HG02610 (cell line): ENCODE measurements around the gene LIPJ.

Source experiments
- ATAC-seq: cut with Tn5 transposase; IDR thresholded peaks from one replicate; pipeline ENCODE4 v1.9.1; 2021; ENCODE audit warnings: mild to moderate bottlenecking, moderate library complexity; ENCODE audit not compliant: unreplicated experiment

Gene LIPJ

DNA sequence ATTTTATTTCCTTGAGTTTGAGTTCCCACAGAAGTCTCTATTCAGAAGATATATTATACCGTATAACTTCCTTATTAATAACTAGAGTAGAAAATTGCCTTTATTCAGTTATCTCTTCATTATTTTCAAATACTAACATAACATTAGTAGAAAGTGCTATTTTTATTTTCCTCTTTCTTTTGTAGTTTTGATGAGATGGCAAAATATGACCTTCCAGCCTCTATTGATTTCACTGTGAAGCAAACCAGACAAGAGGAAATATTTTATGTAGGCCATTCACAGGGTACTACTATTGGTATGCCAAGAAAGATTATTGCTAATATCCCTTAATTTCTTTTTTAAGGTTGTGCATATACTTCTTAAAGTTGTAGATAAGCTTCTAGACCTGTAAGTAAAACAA is 7.9 kb downstream of the LIPJ start:
- ATAC-seq = no peak

DNA sequence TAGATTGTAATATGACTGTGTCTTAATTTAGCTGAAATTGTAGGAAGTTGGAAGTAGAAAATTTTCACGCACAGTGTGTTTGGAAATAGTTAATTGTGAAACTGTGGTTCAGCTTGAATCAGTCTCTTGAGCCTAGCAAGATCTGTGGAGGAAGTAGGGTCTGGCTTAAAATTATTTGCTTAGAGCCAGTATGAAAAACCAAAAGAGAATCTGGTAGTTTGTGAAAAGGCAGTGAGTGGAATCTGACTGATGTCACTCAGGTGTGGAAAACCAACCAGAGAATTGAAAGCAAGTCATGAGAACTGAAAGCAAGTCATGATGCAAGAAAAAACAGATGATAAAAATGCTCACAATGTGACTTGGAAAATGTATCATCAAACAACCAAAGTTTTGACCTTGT is 11.5 kb downstream of the LIPJ start:
- ATAC-seq = peak; percentile 87

DNA sequence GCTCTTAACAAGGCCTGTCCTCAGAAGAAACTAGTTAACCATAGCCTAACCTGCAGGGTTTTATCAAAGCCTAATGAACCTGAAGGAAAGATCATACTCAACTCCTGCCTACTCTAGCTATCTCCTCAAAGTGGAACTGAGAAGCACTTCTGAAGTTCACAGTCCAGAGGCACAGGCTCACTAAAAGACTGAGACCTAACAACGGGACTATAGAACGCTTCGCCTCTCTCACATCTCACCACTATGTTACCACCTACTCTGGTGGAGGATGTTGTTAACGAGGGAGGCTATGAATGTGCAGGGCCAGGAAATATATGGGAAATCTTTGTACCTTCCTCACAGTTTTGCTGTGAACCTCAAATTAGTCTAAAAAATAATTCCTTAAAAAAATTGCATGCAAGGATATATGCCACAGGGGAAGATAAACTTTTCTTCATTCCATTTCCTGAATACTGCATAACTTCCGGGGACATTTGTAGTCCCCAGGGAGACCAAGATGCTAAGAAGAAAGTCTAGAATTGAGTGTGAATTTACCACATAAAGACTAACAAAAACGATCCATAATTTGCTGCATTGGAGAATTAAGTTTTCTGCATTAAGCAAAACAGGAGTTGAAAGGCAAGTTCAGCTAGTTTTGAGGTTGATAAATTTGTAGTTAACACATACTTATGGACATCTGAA is 21.6 kb downstream of the LIPJ start:
- ATAC-seq = no peak

DNA sequence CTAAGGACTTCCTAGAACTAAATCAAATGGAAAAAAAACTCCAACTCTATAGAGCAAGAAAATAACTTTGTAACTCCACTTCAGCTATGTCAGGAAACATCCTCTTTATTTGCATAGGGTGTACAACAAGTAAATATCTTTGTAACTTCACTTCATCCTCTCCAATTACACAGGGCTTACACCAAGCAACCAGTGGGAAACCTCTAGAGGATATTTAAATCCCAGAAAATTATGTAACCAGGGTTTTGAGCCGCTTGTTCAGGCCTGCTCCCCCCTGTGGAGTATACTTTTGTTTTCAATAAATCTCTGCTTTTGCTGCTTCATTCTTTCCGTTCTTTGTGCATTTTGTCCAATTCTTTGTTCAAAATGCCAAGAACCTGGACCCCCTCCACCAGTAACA is 22.2 kb downstream of the LIPJ start:
- no peak for ATAC-seq

DNA sequence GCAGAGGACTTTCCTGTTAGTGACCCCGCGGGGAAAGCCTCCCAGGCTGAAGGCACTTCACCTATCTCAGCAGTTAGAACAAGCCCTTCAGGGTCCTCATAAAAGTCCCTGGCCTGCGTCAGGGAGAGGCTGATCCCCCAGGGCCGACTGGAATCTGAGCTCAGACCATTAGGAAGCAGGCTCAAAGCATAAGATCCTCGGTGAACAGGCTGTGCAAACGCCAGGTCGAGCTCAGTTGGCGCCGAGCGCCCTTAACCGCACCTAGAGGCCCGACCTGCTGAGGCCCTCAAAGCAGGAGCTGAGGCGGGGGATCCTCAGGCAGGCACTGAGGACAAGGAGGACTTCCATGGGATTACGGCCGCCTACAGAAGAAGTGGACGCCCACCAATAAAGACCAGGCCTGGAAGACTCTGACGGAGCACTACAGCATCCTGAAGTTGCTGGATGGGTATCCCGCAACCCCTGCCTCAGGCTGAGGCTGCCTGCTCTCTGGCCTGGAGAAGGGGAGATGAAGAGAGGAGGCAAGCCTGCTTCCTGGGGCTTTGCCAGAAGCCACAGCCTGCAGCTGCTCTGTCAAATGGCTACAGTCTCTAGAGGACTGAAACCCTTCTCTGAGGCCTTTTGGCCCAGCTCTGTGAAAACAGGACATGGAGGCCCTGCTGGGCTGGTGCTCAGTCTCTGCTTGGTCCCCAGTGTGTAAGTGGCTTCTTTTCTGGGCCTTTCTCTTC is 29.9 kb downstream of the LIPJ start:
- ATAC-seq = no peak

DNA sequence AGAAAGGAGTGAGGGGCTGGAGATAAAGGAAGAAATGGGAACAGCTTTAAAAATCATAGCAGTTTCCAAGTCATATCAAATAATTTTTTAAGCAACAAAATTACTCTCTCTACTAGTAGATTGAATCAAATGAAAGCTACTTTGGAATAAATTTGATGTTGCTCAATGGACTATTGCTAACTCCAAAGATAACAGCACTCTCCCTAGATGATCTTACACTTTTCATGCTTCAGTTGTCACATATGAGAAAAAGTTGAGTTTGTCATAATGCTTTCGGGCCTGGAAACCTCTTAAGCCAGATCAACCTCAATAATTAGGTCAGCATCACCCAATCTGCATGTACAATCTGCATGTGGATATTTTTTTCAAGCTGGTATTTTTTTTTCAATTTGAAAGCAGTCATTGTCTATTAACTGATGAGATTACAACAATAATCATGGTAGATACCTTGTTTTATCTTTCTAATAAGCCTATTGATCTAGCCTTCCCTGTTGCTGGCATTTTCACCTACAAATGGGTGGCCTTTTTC is 31.3 kb downstream of the LIPJ start:
- ATAC-seq = no peak

DNA sequence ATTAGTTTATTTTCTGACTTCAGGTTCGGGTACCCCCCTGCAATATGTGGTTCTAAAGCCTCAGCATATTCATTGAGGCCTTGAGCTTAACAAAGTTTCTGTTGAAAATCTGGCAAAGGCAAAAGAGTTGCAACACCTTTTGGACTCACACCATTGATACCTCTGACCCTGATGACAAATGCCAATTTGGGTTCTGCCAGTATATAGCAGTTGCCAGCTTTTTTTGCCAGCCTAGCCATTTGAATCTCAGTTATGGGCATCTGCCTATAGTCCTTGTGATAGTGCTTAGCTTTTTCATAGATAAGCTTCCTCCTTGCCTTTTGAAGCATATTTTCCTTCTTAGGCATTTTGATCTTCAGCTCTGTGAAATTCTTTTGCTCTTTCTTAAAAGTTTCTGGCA is 31.9 kb downstream of the LIPJ start:
- no peak for ATAC-seq

DNA sequence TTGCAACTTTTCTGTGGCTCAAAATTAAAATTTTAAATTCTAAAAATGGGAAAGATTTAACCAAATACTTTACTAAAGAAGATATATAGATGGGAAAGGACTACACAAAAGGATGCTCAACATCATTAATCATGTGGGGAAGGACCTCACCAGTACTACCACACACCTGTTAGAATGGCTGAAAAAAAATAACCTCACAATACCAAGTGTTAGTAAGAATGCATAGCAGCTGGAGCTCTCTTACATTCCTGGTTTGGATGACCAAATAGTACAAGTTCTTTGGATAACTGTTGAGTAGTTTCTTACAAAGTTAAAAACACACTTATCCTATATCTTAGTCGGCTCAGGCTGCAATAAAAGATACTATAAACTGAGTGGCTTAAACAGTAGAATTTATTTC is 33.9 kb downstream of the LIPJ start:
- no peak for ATAC-seq

DNA sequence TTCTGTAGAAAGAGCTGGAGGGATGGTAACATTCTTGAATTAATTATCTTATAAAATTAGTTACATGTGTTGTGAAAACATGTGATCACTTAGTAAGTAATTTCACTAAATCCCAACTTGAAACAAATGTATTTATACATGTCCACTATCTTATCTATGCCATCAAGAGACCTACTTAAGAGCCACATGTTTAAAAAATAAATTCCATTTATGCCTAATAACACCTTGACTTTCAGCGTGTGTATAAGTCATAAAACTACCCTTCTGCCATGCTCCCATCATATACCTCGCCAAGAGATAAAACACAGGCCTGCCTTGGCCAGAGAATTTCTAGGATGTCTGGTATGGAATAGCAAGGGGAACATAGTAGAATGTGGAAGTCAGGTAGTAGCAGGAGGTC is 37.3 kb downstream of the LIPJ start:
- no peak for ATAC-seq

DNA sequence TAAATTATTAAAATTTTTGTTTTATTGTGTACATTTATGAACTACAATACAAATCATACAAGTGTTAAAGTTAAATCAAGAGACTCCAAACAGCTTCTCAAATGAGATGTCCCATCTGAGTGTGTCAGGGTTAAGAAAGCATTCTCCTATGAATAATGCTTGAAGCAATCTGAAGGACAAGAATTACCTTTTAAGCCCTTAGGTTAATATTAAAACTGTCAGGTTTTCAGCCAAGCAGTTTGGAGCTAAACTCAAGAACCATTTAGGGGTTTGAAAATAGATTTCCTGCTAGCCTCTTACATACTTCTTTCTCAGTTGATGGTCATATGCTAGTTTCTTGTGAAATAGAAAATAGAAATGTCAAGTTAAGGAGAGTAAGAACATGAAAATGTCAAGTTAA is 38.3 kb downstream of the LIPJ start:
- ATAC-seq = no peak

DNA sequence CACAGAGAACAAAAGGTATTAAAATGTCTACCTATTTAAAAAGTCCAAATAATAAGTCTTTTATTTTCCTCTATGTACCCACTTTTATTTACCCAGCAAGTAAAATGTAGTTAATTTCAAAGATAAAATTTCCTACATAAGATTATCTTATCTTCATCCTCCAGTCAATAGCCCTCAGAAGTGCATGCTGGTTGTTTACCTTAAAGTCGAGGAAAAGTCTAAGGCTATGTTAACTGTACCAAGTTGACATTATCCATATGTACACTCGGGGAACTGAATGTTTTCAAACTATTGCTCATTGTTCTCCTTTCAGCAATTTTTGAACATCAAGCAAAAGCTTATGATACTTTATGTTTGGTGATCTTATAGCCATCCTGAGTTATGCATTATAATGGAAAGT is 53.6 kb downstream of the LIPJ start:
- no peak for ATAC-seq

DNA sequence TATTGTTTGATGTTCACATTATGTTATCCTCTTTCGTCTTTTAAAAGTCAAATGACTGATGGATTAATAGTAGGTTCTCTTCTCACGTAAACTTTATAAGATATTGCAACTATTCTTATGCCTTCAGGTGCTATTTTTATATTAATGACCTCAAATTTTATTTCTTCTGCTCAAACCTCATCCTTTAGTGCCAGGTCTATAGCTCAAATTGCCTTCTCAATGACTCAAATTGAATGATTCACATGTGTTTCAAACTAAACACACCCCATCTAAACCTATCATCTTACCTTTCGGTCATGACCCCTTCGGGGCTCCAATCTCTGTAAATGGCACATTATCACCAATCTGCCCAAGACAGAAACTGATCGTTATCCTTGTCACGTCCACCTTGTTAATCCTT is 55.6 kb downstream of the LIPJ start:
- ATAC-seq = no peak

DNA sequence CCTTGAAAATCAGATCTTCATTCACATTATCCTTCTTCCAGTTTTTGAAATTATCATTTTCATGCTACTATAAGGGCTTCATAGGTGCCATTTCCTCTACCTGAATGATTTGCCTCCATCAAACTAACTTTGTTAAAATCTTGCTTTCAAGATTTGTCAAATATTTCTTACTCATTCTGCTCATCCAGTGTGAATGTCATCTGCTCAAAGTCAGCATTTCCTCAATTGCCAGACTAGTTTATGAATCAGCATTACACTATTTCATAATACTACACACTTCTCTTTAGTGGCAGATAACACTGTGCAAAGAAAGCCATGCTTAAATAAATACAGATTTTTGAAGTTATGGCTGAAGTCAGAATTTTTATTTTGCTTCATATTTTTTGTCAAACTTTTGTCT is 56.4 kb downstream of the LIPJ start:
- no peak for ATAC-seq

DNA sequence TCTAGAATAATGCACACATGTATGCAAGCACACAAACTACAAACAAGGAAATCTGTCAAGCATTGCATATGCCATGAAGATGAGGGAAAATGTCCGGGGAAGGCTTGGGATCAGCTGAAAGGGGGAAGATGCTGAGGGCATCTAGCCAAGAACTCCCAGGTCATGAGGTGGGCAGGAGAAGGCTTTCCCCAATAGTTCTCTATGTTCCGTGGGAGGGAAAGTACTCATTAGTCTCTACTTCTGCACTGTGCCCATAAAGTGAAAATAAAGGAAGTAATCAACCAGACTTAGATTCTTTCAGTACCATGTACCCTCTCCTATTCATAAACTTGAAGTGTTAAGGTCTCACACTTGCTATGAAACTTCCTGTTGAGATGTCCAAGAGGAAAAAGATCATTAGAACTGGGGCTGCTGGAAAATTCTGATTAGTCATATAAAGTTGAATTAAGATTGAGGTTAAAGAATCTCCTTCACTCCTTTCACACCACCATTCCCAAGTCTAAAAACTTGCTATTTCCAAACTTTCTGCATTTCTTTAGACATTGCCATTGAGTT is 60.6 kb downstream of the LIPJ start:
- no peak for ATAC-seq

DNA sequence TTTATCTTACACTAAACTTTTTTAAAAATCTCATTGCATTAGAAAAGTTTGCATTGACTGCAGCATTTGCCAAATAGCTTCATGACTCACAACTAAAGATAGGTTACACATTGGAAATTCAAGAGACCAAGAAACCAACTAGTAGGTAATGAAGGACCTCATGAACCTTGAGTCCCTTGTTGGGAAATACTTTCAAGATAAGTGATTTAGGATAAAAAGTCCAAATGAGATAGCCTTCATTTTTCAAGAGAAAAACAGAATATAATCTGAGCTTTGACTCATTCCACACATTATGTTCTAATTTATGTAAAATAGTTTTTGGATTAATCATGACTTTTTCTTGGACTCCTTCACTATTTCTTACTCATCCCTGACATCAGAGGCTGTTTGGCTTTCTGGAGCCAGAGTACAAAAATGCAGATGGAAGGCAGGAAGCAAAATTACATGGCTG is 64.6 kb downstream of the LIPJ start:
- no peak for ATAC-seq

DNA sequence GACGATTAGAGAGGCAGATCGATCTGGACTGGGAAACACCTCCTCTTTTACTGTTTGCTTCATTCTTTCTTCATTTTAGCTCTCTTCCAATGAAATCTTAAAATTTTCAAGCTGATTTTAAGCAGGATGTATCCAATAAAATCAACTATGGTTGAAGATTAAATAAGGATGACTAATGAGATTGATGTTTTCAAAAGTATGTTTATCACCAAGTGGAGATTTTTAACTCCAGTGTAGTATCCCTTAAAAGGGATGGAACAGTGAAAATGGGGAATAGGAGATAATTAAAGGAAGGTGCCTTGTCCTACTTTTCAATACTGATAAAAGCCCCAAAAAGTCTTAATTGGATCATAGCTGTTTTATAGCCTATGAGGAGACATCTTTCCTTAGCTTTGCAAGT is 66.1 kb downstream of the LIPJ start:
- ATAC-seq = no peak
